SU-DHL-6 (cell line): ENCODE measurements around the gene SPINT4.
"Not testable (repeated sequence)": the region's sequence is repeated elsewhere in the genome, so short reads cannot be mapped to it uniquely, and the experiment has no call there.

ENCODE experiments used
- H2AFZ ChIP-seq: fragments of 200-600 bp; sonication (generic); 2 replicates; pipeline ENCODE4 v1.6.1; 2014; ENCODE audit warnings: low read depth, mild to moderate bottlenecking, moderate library complexity, mixed read lengths, antibody characterized with exemption, low read length; ENCODE audit not compliant: severe bottlenecking
- H3F3A ChIP-seq: fragments of 200-600 bp; shearing (Covaris generic); 2 replicates; pipeline ENCODE4 v1.6.0; 2016; ENCODE audit warnings: antibody characterized with exemption, mild to moderate bottlenecking; ENCODE audit not compliant: insufficient read depth
- H3K27ac ChIP-seq: fragments of 200-600 bp; sonication (generic); 2 replicates; pipeline ENCODE4 v1.5.1; 2016; ENCODE audit warnings: low read depth, mild to moderate bottlenecking, low read length, moderate library complexity, mixed read lengths
- H3K27me3 ChIP-seq: fragments of 200-600 bp; sonication (generic), shearing (Covaris generic); 2 replicates; pipeline ENCODE4 v1.6.0; 2014; ENCODE audit warnings: mild to moderate bottlenecking, low read length
- H3K36me3 ChIP-seq: fragments of 200-600 bp; sonication (generic); 2 replicates; pipeline ENCODE4 v1.6.1; 2014; ENCODE audit warnings: mild to moderate bottlenecking, low read length, mixed read lengths
- H3K4me2 ChIP-seq: fragments of 300-600, 200-600 bp; shearing (Covaris generic), sonication (generic); 2 replicates; pipeline ENCODE4 v1.6.0; 2014; ENCODE audit warnings: low read length, low read depth, mild to moderate bottlenecking; ENCODE audit not compliant: poor library complexity, severe bottlenecking
- H3K4me3 ChIP-seq: fragments of 200-600 bp; sonication (generic); 2 replicates; pipeline ENCODE4 v1.5.1; 2014; ENCODE audit warnings: antibody characterized with exemption, low read length, mild to moderate bottlenecking, mixed read lengths; ENCODE audit not compliant: insufficient read depth, poor library complexity, severe bottlenecking
- H3K79me2 ChIP-seq: fragments of 200-600 bp; sonication (generic); 2 replicates; pipeline ENCODE4 v1.6.1; 2014; ENCODE audit warnings: mild to moderate bottlenecking, low read length, moderate library complexity; ENCODE audit not compliant: insufficient read depth
- H3K9ac ChIP-seq: fragments of 200-600 bp; sonication (generic); 2 replicates; pipeline ENCODE4 v1.7.0; 2014; ENCODE audit warnings: mild to moderate bottlenecking, low read length
- H3K9me2 ChIP-seq: fragments of 200-600 bp; sonication (generic); replicated peaks from 2 replicates; pipeline ENCODE4 v1.6.1; 2014; ENCODE audit warnings: low read length; ENCODE audit not compliant: insufficient read depth
- H3K9me3 ChIP-seq: fragments of 200-600 bp; sonication (generic); 2 replicates; pipeline ENCODE4 v1.6.1; 2014; ENCODE audit warnings: low read length, mixed read lengths; ENCODE audit not compliant: insufficient read depth
- H4K20me1 ChIP-seq: fragments of 200-600 bp; sonication (generic); 2 replicates; pipeline ENCODE4 v1.6.1; 2014; ENCODE audit warnings: low read depth, mild to moderate bottlenecking, antibody characterized with exemption, low read length, moderate library complexity, mixed read lengths
- EZH2phosphoT487 ChIP-seq: fragments of 200-600 bp; sonication (generic), shearing (Covaris generic); conservative IDR thresholded peaks from 2 replicates; pipeline ENCODE4 v1.6.1; 2018; ENCODE audit warnings: mild to moderate bottlenecking, antibody characterized with exemption, low read length, moderate library complexity, mixed read lengths
- TF ChIP-seq, protein P1 (sequence below): fragments of 200-600 bp; sonication (generic); IDR thresholded peaks from one replicate; pipeline ENCODE4 v1.5.1; 2017; ENCODE audit warnings: antibody characterized with exemption, mild to moderate bottlenecking, low read length, moderate library complexity; ENCODE audit not compliant: insufficient read depth, poor library complexity, severe bottlenecking

Gene SPINT4

DNA sequence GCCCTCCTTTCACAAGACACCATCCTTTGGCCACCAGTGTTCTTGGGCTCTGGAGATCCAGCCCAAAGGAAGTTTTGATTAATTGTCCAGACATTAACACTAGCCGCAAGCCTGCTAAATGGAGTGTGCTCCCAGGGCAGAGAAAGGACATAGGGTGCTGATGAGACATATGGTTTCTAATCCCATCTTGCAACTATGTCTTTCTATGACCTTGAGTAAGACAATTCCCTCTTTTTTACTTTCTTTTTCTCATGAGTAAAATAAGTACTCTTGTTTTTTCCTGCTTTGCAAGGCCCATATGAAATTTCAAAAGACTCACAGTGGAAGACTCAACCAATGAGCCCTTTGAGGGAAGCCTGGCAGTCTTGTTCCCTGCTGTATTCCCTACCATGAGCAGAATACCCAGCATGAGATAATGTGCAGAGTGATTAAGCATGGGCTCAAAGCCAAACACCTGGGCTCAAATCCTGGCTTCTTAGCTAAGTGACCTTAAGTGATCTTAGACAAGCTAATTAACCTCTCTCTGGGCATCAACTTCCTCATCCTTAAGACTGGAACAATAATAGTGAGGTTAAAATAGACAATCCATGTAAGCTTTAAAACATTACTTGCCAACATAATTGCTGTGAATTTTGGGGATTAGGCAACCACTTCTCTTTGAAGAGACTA lies 17.0 kb upstream of the SPINT4 start, which contains the start of gene WFDC10B:
TSS of gene WFDC10B (minus strand) at position 51 of the 669 bp plus-strand sequence. CDS start 19,027 bp downstream, outside the sequence.
- Histone ChIP-seq H3K4me3 (no peak within 1 kb of the TSS), H3K79me2 (no peaks in the 10 kb centered on the region), H3K27ac (no peak within 1 kb of the TSS), H3F3A (no peaks in the 10 kb centered on the region), H3K9ac (no peak within 1 kb of the TSS), H3K9me3 (no peaks in the 10 kb centered on the region), H3K36me3 (no peaks in the 10 kb centered on the region), H3K27me3 (no peaks in the 10 kb centered on the region), H2AFZ (no peak within 1 kb of the TSS), H3K4me2 (no peak within 1 kb of the TSS), H4K20me1 (no peaks in the 10 kb centered on the region), H3K9me2 (no peaks in the 10 kb centered on the region)
- no peak for TF ChIP-seq EZH2phosphoT487
- TF ChIP-seq, protein P1, sequence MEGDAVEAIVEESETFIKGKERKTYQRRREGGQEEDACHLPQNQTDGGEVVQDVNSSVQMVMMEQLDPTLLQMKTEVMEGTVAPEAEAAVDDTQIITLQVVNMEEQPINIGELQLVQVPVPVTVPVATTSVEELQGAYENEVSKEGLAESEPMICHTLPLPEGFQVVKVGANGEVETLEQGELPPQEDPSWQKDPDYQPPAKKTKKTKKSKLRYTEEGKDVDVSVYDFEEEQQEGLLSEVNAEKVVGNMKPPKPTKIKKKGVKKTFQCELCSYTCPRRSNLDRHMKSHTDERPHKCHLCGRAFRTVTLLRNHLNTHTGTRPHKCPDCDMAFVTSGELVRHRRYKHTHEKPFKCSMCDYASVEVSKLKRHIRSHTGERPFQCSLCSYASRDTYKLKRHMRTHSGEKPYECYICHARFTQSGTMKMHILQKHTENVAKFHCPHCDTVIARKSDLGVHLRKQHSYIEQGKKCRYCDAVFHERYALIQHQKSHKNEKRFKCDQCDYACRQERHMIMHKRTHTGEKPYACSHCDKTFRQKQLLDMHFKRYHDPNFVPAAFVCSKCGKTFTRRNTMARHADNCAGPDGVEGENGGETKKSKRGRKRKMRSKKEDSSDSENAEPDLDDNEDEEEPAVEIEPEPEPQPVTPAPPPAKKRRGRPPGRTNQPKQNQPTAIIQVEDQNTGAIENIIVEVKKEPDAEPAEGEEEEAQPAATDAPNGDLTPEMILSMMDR = no peak

DNA sequence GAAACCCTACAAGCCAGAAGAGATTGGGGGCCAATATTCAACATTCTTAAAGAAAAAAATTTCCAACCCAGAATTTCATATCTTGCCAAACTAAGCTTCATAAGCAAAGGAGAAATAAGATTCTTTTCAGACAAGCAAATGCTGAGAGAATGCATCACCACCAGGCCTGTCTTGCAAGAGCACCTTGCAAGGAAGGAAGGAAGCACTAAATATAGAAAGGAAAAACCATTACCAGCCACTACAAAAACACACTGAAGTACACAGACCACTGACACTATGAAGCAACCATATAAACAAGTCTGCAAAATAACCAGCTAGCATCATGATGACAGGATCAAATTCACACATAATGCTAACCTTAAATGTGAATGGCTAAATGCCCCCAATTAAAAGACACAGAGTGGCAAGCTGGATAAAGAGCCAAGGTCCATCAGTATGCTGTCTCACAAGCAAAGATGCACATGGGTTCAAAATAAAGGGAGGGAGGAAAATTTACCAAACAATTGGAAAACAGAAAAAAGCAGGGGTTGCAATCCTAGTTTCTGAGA lies 5.9 kb upstream of the SPINT4 start:
- not testable (repeated sequence) for H3K4me2 ChIP-seq, H3K9me3 ChIP-seq, H3F3A ChIP-seq, H4K20me1 ChIP-seq, H3K27ac ChIP-seq, H3K4me3 ChIP-seq, H3K36me3 ChIP-seq, H3K27me3 ChIP-seq, H3K79me2 ChIP-seq, H3K9me2 ChIP-seq, H2AFZ ChIP-seq, H3K9ac ChIP-seq

- TF ChIP-seq, protein P1 = no peak
- TF ChIP-seq EZH2phosphoT487 = no peak
- H3K79me2 ChIP-seq = no peaks in the 10 kb centered on the region
- no peak overlapping the region for H3K4me3 ChIP-seq
- no peaks in the 10 kb centered on the region for H3K9me3 ChIP-seq
- H3K4me2 ChIP-seq = no peak overlapping the region
- H3K27me3 ChIP-seq = no peaks in the 10 kb centered on the region; the same call in 1 of the 2 replicates
- no peak overlapping the region for H2AFZ ChIP-seq
- no peaks in the 10 kb centered on the region for H3K9me2 ChIP-seq
- no peak overlapping the region for H3K27ac ChIP-seq
- H3K9ac ChIP-seq = no peak overlapping the region
- H3F3A ChIP-seq = no peaks in the 10 kb centered on the region
- H3K36me3 ChIP-seq = no peaks in the 10 kb centered on the region
- no peaks in the 10 kb centered on the region; the same call in 1 of the 2 replicates for H4K20me1 ChIP-seq
These were observed 3.0 kb downstream of the SPINT4 start for GRCh38 chr20:45725134-45725533.

- no peak overlapping the region for H3K27ac ChIP-seq
- H2AFZ ChIP-seq = no peak overlapping the region
- H3F3A ChIP-seq = no peaks in the 10 kb centered on the region
- H3K4me2 ChIP-seq = no peak overlapping the region
- H4K20me1 ChIP-seq = no peaks in the 10 kb centered on the region; the same call in 1 of the 2 replicates
- no peaks in the 10 kb centered on the region for H3K36me3 ChIP-seq
- no peaks in the 10 kb centered on the region; the same call in 1 of the 2 replicates for H3K27me3 ChIP-seq
- H3K79me2 ChIP-seq = no peaks in the 10 kb centered on the region
- TF ChIP-seq, protein P1 = no peak
- no peak for TF ChIP-seq EZH2phosphoT487
- H3K9me2 ChIP-seq = no peaks in the 10 kb centered on the region
- H3K9ac ChIP-seq = no peak overlapping the region
- H3K4me3 ChIP-seq = no peak overlapping the region
- H3K9me3 ChIP-seq = no peaks in the 10 kb centered on the region
These were observed 4.9 kb downstream of the SPINT4 start for GRCh38 chr20:45727044-45727443.
